ENCODE results near the gene TRUB2.

DNA sequence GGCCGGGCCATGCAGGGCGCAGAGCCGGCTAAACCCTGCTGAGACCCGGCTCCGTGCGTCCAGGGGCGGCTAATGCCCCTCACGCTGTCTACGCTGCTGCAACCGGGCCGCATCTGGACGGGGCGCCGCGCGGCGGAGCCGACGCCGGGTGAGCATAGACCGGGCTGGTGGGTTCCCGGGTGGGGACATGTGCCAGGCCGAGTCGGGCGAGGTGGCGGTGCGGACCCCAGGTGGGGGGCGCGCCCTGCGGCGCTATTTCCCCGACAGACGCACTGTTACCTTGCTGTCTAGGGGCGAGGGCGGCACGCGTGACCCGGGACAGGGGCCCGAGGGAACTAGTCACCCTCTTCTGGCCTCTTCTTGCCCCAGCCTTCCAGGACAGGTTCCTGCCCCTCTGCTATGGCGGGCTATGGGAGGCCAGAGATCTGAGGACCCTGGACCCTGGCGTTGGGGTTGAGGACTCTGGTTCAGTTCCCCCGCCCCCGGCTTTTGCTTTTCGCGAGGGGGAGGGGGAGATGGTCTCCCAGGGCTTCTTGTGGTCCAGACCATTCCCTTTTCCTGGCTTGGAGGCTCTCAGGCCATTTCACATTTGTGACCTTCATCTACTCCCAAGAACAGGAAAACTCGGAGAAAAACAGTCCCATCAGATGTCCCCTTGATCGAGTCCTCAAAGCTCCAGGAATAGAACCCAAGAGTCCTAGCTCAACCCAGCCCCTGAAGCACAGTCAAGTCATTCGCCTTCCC, 18.6 kb upstream of the TRUB2 start:
- TF ChIP-seq CTCF (IDR thresholded peaks at IDR 0.05): no peak
- no peak for TF ChIP-seq POLR2A (IDR thresholded peaks at IDR 0.05)
